Measurements from ENCODE around the gene PRM1.

- no peak for TF ChIP-seq POLR2A (IDR thresholded peaks at IDR 0.05)
- TF ChIP-seq CTCF (IDR thresholded peaks at IDR 0.05) = no peak
Observed at GRCh38 chr16:11326737-11327276, 45.7 kb upstream of the PRM1 start.
